SK-N-MC (cell line): ENCODE results near the gene PRIM2.

Experiments used
- EZH2 ChIP-seq: fragments of 200-600 bp; sonication (generic); IDR thresholded peaks from one replicate; pipeline ENCODE4 v1.6.1; 2017; ENCODE audit warnings: antibody characterized with exemption
- POLR2AphosphoS5 ChIP-seq: IDR thresholded peaks from 2 replicates; pipeline ENCODE4 v1.6.1; 2012; ENCODE audit warnings: mild to moderate bottlenecking, low read depth, low read length, borderline replicate concordance

DNA sequence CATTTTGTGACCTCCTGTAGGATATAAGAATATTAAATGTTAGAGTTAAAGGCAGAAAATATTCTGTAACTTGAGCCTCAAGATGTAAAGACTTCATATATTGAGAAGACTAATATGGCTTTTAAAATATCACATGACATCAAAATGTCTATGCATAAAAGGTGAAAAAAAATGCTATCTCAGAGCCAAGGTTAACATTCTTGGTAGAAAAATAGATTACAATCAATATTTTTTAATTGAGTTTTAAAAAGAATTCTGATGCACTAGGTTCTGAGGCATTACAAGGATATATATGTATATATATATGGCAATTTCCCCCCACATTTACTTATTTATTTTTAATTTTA, 49.2 kb upstream of the PRIM2 start:
- no peak for TF ChIP-seq EZH2
- no peak for TF ChIP-seq POLR2AphosphoS5
